IPS DF 4.7 (cell line): ENCODE measurements around the gene VPS41.

Source experiments
- DNase-seq: peaks from one replicate; pipeline ENCODE4 v3.0.0-alpha.2; 2013; ENCODE audit warnings: low spot score; ENCODE audit errors: extremely low read depth

Gene VPS41

DNA sequence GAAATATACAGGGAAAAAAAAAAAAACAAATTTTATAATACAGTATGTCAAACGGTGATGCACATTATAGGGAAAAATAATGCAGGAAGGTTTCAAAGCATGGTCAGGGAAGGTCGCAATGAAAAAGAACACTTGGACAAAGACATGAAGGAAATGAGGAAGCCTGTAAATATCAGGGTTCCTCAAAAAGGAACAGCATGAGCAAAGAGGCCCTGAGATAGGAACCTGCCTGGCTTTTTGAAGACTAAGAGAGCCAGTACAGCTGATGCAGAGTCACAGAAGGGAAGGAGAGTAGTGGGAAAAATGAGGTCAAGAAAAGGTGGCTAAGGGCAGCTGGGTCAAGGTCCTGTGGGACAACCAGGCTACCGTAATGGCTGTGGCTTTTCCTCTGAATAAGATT lies 1.9 kb downstream of the VPS41 start:
- no peak for DNase-seq

DNA sequence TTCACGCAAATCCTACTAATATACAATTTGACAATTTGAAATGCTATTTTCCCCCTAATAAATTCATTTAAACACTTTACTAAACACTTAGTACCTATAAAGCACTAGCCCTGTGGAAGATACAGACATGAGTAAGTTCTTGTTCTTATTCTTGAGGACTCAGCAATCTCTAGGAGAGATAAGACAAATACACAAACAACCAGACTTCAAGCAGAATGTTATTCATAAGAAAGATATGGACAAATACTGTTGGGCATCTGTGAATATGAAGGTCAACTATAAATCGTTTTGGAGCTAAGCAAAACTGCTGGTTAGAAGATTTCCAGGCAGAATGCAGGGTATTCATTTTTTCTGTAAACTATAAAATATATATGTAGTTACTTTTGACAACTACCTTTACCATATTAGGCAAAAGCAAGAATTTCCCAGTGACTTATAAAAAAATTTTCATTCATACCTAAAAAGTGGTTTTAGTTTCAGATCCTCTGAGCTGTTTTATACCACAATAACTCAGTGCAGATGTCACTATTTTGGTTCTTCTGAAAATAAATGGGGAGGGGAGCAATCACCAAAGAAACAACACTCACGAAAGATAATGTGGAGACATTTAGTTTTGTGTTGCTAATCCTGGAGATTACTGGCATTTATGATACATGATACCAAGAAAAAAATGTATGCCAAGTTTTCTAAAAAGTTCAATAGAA lies 3.8 kb downstream of the VPS41 start:
- no peak for DNase-seq

DNA sequence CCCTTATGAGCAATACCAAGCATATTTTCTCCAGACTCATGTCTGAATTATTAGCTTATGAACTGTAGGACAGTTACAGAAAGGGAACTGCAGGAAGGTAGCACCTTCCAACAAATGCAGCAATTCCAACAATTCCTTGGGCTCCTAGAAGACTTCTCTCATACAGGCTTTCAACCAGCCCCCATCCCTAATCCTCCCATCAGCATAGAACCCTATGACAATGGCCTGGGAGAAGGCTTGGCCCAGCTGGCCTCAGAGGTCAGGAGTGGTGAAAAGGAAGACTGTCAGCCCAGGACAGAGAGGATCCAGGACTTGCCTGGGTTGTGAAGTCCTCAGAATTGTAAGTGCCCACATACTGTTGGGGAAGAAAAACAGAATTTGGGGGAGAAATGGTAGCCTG lies 5.9 kb downstream of the VPS41 start:
- DNase-seq, result no peak

- no peak for DNase-seq
These were observed 6.5 kb downstream of the VPS41 start for GRCh38 chr7:38902449-38902848.

- DNase-seq, result no peak
These were observed 15.9 kb downstream of the VPS41 start for GRCh38 chr7:38893061-38893460.

DNA sequence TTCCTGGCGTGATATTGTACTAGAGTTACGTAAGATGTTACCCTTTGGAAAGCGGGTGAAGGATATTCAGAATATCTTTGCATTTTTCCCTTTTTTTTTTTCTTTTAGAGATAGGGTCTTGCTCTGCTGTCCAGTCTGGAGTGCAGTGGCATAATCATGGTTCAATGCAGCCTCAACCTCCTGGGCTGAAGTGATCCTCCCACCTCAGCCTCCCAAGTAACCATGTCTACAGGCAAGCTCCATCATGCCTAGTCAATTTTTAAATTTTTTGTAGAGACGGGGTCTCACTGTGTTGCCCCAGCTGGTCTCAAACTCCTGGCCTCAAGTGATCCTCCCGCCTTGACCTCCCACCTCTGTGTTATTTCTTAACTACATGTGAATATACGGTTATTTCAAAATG lies 18.4 kb downstream of the VPS41 start:
- no peak for DNase-seq

GRCh38 chr7:38889872-38890432 lies 19.0 kb downstream of the VPS41 start:
- DNase-seq, result no peak

DNA sequence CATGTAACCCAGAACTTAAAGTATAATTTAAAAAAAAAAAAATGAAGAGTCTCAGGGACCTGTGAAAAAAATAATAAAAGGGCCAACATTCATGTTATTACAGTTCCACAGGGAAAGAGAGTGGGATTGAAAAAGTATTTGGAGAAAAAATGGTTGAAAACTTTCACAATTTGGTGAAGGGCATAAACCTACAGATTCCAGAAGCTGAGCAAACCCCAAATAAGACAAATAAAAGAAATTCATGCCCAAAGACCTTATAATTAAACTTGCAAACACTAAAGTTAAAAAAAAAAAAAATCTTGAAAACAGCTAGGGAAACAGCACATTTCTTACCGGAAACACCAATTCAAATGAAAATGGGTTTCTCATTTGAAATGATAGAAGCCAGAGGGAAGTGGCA lies 19.9 kb downstream of the VPS41 start:
- DNase-seq, result no peak

DNA sequence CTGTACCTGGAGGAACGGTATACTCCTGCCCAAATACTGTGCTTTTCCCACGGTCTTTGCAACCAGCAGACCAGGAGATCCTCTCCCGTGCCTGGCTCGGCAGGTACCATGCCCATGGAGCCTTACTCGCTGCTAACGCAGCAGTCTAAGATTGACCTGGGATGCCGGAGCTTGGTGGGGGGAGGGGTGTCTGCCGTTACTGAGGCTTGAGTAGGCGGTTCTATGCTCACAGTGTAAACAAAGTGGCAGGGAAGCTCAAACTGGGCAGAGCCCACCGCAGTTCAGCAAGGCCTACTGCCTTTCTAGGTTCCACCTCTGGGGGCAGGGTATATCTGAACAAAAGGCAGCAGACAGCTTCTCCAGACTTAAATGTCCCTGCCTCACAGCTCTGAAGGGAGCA lies 22.7 kb downstream of the VPS41 start:
- DNase-seq, result no peak

GRCh38 chr7:38883706-38884105 lies 25.3 kb downstream of the VPS41 start:
- no peak for DNase-seq

DNA sequence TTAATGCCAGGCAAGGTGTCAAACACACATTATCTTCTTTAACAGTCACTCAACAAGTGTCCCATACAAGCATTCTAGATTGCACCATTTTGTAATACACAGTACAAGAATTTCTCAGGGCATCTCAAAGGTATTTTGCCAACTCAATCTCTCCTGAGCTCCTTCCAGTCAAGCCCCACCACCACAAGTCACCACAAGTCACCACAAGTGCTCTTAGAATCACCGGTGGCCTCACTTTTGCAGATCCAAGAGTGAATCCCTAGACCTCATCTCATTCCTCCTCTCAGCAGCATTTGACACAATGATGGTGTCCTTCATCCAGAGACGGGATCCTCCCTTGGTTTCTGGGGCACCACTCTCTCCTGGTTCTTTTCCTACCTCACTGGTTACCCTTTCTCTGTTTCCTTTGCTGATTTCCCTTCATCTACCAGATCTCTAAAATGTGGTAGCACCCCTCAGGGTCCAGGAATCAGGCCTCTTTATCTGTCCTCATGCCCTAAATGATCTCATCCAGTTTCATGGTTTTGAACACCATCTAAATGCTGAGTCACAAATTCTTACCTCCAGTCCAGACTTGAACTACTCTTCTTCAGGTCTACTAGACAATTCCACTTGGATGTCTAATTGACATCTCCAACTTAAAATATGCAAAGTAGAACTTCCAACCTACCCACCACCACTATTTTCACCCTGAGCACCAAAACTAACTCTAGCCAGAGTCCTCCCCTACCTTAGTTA lies 26.9 kb downstream of the VPS41 start:
- DNase-seq, result no peak

GRCh38 chr7:38881015-38881414 lies 28.0 kb downstream of the VPS41 start:
- DNase-seq, result no peak

GRCh38 chr7:38880454-38880853 lies 28.5 kb downstream of the VPS41 start:
- no peak for DNase-seq

DNA sequence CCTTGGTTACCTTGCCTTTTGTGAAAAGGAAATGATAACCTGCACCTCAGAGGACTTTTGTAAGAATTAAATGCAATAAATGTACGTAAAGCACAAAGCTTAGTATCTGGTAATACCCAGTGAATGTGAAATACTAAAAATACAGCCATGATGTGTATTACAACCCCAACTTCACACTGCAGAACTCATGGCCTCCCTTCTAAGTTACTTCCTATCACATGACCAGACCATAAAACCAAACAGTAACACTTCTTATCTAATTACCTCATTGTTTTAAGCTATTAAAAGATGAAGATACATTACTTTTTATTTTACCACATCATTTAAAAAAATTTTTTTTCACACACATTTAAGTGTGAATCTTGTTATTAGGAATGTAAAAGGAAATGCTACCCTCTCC lies 29.0 kb downstream of the VPS41 start:
- no peak for DNase-seq

DNA sequence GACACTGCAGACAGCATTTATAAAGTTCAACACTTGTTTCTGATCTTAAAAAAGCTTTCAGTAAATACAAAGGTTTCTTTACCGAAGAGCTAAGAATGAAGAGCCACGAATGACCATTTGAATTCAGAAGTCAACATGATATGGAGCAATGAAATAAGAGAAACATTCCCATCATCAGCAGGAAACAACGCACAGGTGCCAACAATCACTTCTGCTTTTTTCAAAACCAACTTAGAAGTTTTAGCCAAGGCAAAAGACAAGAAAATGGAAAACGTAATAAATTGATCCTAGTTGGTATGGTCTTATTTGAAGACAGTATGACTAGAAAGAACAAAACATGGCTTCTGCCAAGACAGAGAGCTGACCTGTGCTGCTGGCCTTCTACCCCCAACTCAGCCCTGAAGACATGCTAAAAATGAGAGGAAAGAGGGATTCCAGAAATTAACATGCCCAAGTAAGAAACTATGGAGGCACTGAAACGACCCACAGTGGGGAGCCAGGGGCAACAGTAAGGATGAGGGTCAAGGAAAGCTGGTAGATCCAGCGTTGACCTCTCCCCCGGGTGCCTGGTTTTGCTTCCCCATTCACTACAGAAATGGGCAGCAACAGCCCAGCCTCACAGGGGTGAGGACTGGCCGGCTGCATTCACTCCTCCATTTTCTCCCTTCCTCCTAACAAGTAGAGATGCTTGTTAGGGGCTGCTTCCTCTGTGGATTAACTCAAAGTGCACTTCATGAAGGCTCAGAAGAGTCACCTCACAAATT lies 30.1 kb downstream of the VPS41 start:
- no peak for DNase-seq

DNA sequence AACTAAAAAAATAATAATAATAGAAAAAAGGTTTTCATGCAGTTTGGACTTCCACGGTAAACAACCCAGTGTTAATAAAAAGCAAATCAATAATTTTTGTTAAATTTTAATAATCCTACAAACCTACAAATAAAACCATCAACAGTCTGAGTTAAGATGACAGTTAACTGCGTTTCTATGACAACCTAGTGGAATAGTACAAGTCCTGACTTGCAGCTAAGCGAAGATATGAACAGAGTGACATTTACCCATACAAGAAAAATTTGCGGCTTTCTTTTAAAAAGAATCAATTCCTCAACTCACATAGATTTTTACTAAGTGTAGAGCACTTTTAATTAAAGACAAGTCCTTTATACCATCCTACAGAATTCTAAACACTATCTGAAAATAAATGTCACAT lies 35.6 kb downstream of the VPS41 start:
- no peak for DNase-seq

DNA sequence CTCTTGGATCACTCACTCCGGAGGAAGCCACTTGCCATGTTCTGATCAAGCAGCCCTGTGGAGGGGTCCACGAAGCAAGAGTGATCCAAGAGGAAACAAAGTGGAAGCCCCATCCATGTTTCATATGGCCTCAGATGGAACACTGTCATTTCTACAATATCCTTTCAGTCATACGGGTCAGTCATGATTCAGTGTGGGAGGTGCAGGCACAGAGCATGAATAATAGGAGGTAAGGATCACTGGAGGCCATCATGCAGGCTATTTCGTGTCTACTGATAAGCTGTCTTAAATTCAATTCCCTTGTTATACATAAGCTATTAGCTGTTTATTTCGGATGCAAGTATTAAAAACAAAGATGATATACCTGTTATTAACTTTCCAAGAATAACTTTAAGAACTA lies 36.8 kb downstream of the VPS41 start:
- no peak for DNase-seq

GRCh38 chr7:38870147-38870546 lies 38.8 kb downstream of the VPS41 start:
- no peak for DNase-seq

DNA sequence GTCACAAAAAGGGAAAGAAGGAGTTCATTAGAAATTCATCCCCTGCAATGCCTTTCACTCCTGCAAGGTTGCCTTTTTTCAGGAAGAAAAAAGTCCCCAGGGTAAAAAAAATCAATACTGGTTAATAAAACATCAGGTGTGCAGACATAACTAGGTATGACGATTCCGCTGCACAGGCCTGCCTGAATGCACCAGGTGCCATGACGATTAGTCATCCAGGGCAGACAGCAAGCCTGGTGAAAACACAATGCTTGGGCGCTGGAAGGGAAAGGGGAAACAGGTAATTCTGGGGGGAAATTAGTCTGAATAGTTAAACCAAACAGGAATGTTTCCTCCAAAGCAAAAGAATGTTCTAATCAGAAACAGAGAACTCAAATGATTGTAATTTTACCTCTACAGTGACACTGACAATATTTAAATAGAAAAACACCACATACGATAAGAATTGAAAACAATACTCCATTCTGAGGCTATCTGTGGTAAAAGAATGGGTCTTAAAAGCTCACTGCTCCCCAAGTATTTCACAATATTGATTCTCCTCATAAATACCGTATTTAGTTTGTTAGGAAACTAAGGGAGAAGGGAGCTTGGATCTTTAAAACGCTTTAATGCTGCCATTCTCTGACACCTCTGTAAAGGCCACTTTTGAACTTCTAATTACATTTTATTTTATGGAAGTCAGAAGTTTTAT lies 45.2 kb downstream of the VPS41 start:
- no peak for DNase-seq

- no peak for DNase-seq
These were observed 46.3 kb downstream of the VPS41 start for GRCh38 chr7:38862666-38863065.

DNA sequence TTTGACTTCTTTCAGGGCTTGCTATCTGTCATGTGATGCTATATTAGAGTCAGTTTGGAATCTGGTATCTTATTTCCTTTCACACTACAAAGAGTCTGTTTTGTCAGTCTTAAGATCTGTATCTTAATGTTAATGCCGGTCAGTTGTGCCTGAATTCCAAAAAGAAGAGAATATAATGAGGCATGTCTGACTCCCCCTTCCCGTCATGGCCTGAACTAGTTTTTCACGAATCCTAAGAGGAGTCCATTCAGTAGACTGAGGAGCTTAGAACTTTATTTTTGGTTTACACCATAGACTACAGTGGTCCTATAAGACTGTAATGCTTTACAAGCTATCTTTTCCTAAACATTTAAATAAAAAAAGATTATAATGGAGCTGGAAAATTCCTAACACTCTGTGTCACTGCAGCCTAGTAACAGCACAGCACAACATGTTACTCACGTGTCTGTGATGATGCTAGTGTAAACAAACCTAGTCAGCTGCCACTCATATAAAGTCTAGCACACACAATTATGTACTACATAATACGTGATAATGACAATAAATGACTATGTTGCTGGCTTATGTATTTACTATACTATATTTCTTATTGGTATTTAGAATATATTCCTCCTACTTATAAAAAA lies 50.6 kb downstream of the VPS41 start:
- no peak for DNase-seq
